Erythroblast (primary cell): ENCODE data around the gene AFDN.

Experiments used
- DNase-seq, 2 experiments: peaks; one replicate each; lab custom pipeline; 2025; lab: John Stamatoyannopoulos, UW
- GATA1 ChIP-seq: IDR thresholded peaks from 2 replicates; pipeline ENCODE4 v1.6.1; 2011; ENCODE audit warnings: low read depth, mild to moderate bottlenecking, control low read depth, low read length, moderate library complexity
- POLR2A ChIP-seq: IDR thresholded peaks from 2 replicates; pipeline ENCODE4 v1.6.1; 2011; ENCODE audit warnings: mild to moderate bottlenecking, low read length

Gene AFDN

DNA sequence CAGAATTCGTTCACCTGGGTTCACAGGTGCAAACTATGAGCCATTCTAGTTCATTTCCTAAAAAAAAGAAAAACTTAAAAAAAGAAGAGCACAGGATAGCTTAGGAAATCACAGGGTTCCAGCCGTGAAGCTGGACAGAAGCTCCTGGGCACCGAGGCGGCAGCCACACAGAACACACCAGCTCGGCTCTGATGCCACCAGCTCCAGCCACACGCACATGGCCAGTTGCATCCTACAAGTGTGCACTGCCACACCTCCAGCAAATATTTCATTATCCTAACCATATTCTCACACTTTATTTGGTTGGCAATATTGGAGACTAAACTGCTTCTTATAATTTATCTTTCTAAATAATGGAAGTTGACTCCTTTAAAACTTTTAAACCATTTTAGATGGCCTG lies 26.2 kb upstream of the AFDN start:
- TF ChIP-seq POLR2A (no peak), GATA1 (no peak)
- DNase-seq: no peak

DNA sequence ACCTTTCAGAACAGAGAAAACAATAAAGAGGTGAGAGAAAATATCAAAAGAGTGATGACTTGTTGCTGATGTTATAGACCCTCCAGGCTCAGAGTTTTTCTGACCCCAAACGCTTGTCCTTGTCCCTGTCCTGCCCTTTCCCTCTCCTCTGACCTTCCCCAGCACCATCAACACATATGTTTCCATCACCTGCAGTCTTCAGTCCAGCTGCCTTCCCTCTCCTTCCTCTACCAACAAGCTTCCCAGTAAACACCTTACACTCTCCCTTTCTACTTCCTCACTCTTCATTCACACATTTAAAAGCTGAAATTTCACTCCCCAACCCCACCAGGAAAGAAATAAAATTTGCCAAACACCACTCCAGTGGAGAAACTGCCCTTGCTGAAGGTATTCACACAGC lies 25.4 kb upstream of the AFDN start:
- TF ChIP-seq POLR2A (no peak), GATA1 (no peak)
- DNase-seq: no peak

DNA sequence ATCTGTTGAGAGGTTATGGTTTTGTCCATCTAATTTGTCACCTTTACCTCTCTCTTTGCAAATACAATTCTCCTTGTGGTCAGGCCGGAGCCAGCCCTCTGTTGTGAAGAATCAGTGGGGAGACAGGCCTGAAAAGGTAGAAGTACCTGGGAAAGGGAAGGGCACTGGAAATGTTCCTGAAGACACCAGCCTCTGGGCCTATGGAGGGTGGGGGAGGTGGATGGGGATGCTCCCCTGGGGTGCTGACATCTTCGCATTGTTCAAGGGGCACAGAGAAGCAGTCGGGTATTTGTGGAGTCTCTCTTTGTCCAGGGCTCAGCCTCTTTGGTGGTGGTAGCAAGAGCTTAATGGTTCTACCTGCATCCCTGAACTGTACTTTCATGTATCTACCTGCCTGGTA lies 24.4 kb upstream of the AFDN start:
- no peak for DNase-seq
- TF ChIP-seq POLR2A (no peak), GATA1 (no peak)

DNA sequence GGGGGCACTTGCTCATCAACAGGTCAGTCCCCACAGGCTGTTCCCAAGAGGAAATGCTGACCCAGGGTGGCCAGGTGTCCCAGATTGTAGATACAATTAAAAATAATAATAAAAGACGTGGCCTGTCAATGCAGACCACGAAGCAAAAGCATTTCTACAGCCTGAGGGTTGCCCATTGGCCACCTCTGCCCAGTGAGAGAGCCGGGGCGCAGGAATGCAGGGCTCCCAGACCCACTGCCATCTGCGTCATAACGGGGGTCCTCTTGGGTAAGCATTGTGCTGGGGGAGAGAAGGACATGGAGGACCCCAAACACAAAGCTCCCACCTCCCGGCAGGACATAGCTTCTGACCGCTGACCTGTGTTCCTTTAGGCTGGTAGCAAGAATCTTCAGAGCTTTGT lies 22.9 kb upstream of the AFDN start:
- TF ChIP-seq GATA1: no peak
- no peak for TF ChIP-seq POLR2A
- no peak for DNase-seq

DNA sequence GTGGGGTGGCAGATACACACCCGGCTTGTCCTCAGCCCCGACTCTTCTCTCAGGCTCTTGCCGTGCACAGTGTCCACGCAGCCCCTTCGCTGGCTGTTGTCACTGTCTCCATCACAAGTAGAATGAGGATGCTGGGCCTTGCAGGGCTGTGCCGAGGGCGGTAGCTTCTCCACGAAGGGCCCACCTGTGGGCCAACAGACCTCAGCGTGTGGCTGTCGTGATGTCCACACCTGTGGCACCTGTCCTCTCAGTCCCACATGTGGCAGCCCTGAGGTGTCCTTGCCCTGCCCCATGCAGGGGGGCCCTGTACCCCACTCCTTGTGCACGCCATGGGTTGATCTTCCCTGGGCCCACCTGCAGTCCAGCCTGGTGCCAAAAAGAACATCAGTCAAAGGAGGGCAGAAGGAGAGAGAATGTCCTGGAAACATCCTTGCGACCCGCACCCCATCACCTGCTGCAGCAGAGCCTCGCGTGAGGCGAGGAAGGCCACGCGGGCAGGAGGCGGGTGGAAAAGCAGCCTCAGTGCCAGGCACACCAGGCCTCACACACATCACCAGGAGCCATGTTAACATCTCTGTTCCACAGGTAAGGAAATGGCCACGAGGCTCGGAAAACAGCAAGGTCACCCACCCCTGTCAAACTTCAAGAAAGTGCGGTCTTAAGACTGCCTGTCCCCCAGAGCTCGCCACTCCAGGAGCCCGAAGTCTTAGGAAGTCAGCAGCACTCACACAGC lies 22.3 kb upstream of the AFDN start:
- TF ChIP-seq GATA1 (no peak), POLR2A (no peak)
- no peak for DNase-seq

DNA sequence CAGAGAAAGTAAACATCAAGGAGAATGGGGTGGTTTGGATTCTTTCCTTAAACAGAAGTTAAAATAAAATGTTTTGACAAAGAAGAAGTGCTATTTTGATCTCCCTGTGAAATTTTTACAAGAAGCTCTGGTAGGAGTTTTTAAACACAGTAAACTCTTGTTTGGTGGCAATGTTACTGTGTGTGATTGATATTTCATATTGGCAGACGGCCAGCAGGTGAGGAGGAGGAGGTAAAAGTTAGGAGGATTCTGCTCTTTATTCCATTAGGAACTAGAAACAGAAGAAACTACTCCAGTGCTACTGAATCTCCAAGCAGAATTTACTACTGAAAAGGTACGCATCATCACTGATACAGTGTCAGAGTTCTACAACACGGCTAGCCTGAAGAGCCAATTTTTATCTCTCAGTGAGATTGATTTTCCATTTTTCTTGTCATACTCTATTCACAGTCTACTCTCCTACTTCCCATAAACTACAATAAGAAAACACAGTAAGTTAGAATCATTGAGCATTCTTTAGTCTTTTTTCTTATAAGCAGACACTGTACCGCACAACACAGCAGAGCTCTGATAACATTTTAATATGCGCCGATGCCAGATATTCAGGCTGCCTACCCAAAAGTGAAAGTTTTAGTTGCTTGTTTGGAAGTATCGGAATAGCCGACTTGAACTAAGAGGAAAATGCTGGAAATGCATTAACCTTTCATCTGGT lies 21.2 kb upstream of the AFDN start:
- DNase-seq: no peak
- TF ChIP-seq GATA1: no peak

DNA sequence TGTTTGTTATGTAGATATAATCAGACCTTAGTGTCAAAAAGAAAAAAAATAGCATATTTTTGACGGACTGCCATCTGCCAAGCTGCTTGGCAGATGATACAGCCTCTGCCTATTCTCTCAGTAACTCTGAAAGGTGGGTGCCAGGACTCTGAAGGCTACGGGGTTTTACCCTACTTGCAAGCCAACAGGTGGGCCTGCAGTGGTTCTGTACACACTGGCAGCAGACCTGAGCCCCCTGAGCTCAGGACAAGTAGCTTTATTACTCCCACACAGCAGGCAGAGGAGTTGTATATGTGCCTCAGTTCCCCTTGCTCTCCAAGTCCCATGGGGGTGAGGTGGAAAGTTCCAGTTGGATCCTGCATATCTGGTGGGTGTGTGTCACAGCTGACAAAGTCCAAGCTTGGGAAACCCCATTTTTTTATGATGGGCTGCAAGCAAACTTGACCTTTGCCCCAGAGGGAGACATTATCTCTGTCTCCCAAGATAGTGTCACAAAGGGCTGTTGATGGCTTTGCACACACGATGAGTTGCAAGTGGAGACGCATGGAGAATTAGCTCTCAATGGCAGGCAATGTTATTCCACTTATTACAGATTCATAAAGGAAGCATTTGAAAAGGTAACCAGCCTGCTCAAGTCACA lies 20.5 kb upstream of the AFDN start:
- no peak for DNase-seq
- no peak for TF ChIP-seq GATA1
- no peak for TF ChIP-seq POLR2A

DNA sequence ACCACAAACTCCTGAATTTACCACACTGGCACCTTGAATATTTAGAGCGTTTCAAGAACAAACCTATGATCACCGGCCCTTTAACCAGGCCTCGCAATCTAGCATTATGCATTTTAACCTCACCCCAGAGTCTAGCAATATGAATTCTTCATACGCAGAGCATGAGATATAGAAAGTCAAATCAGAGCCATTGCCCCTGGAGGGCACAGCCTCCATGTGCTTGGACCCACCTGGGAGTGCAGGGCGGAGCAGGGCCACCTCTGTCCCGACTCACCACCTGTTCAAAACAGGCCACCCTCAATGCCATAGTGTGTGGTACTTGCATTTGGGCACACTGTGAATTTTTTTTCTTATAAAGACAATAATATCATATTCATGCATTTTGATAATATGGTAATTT lies 19.5 kb upstream of the AFDN start:
- DNase-seq: no peak
- TF ChIP-seq GATA1 (no peak), POLR2A (no peak)

DNA sequence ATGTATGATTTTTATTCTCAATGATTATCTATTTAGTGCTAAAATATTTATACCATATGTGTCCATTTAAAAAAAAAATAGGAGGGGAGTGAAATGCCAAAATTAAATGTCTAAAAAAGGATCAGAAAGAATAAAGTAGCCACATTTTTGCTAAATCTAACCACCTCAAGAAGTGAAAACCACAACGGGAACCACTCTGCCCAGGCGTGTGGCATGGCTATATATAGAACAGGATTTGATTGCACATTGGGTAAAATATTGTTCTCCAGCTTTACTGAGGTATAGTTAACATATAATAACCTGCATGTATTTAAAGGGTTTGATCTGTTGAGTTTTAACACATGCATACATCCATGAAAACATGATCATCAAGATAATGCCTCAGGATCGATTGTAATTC lies 19.0 kb upstream of the AFDN start:
- TF ChIP-seq POLR2A (no peak), GATA1 (no peak)
- DNase-seq: no peak

DNA sequence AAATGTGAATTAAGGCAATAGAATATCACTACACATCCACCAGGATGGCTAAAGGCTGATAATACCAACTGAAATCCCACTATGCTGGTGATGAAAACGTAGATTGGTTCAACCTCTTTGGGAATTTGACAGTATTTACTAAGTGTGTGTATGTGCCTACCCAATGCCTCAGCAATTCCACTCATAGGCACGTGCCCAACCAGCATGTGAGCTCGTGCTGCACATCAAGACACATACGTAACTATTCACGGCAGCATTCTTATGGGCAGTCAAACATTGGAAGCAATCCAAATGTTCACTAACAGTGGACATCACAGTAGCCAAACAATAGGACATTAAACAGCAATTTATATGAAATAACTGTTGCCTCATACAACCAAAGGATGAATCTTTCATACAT lies 15.7 kb upstream of the AFDN start:
- TF ChIP-seq POLR2A (no peak), GATA1 (no peak)
- DNase-seq: no peak

DNA sequence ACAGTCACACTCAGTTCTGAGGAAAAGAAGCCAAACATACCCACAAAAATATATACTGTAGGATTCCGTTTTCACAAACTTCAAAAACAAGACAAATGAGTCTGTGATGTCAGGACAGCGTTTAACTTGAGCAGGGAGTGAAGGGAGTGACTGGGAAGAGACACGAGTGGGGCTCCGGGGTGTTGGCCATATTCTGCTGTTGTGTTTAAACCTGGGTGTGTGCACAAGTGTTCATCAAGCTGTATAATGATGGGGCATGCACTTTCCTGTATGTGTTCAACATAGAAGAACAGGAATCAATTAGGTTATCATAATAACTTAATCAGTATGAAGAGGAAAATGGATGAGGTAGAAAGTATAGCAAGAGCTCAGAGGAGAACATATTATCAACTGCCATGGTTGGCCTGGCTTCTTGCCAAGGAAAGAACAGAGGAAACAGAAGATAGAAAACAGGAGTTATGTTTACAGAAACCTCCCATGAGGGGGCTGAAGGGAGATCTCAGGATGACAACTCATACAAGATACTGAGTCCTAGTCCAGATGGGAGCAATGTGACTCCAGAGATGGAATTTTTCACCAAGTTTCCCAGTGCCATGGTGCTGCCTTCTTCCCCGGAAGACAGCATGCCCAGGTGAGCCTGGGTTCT lies 15.1 kb upstream of the AFDN start:
- DNase-seq: no peak
- no peak for TF ChIP-seq POLR2A
- no peak for TF ChIP-seq GATA1

DNA sequence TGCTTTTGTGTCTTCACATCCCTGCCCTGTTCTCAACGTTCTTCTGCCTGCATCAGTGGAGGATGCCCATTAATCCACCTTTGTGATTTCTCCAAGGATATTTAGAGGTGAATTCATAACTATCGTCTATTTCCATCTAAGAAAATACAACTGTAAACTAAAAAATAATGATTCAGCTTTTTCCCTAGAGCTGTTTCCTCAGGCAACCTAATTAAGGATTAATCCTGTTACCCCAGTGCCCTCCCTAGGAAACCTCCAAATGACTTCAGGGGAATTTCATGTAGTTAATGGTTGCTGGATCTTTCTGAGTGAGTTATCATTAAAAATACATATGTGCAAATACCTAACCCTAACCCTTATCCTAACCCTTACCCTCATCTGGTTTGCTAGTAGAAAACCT lies 14.6 kb upstream of the AFDN start:
- TF ChIP-seq POLR2A: no peak
- TF ChIP-seq GATA1: no peak

DNA sequence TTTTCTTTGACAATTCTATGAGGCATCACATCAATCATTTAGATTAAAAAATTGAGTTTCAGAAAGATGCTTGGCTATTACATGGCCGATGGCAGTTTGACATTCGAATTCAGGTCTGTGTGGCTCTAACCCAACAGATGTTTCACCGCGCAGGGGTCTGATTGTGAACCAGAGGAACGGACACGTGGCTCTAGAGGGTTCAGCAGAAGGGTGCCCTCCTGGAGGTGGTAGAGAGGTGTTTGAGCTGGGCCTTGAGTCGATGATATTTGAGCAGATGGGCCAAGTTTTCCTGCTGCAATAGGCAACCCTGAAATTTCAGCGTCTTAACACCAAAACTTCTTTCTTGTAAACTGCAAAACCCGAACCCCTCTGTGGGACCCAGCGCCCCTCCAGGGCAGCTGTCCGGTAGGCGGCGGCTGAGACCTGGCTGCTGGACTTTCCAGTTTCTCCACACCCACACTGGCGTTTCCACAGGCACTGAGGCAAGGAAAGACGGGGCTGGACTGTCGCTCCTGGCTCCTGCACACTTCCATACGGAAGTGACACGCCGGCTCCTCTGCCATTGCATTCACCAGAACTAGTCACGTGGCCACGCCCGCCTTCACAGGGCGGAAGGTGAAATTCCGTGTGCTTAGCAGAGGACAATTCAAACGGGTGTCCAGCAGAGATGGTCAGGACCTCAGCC lies 11.3 kb upstream of the AFDN start:
- TF ChIP-seq POLR2A (no peak), GATA1 (no peak)
- DNase-seq: no peak

More for the DNA sequence above, 14.6 kb upstream of the AFDN start:
- no peak for DNase-seq
